Mucosa of rectum (tissue), 2 donors: ENCODE data around the gene CLCF1.
"Not testable (repeated sequence)": the region's sequence is repeated elsewhere in the genome, so short reads cannot be mapped to it uniquely, and the experiment has no call there.

Experiments used
- H3K27ac ChIP-seq, 2 donors: one replicate each; pipeline ENCODE4 v1.7.0; 2013; ENCODE audit warnings: inconsistent platforms in 2 of 2, low read depth in 2 of 2, low read length in 2 of 2
- H3K27me3 ChIP-seq, 2 donors: one replicate each; pipeline ENCODE4 v1.7.0; 2013; ENCODE audit warnings: low read length in 2 of 2; ENCODE audit not compliant: control insufficient read depth in 2 of 2, insufficient read depth in 2 of 2
- H3K36me3 ChIP-seq, 2 donors: one replicate each; pipeline ENCODE4 v1.7.0; 2013; ENCODE audit warnings: low read length in 2 of 2; ENCODE audit not compliant: control insufficient read depth in 2 of 2, insufficient read depth in 2 of 2
- H3K4me1 ChIP-seq, 2 donors: one replicate each; pipeline ENCODE4 v1.7.0; 2013; ENCODE audit warnings: low read length in 2 of 2, mild to moderate bottlenecking in 1 of 2; ENCODE audit not compliant: control insufficient read depth in 2 of 2, insufficient read depth in 2 of 2
- H3K4me3 ChIP-seq, 2 donors: one replicate each; pipeline ENCODE4 v1.7.0; 2013; ENCODE audit warnings: low read length in 2 of 2
- H3K9ac ChIP-seq, 2 donors: one replicate each; pipeline ENCODE4 v1.7.0; 2013; ENCODE audit warnings: low read length in 2 of 2, low read depth in 1 of 2, mild to moderate bottlenecking in 1 of 2
- H3K9me3 ChIP-seq, 2 donors: one replicate each; pipeline ENCODE4 v1.7.0; 2013; ENCODE audit warnings: low read length in 2 of 2; ENCODE audit not compliant: control insufficient read depth in 2 of 2
- donor health status: healthy.
- donor health status: Normal muscosa, but diverticular disease.

CLCF1 gene

GRCh38 chr11:67322049-67322448 is 51.3 kb downstream of the CLCF1 start:
- Histone ChIP-seq H3K9ac (no peak overlapping the region), H3K27me3 (no peaks in the 10 kb centered on the region), H3K4me3 (no peak overlapping the region)

GRCh38 chr11:67321313-67321871 is 52.0 kb downstream of the CLCF1 start:
- Histone ChIP-seq H3K4me3 (no peak overlapping the region), H3K36me3 (peaks cover 0 to 5% of the 10 kb centered on the region in 2 donors), H3K4me1 (peaks cover 4 to 8% of the 10 kb centered on the region in 2 donors)

More at GRCh38 chr11:67322049-67322448, 51.3 kb downstream of the CLCF1 start:
- Histone ChIP-seq H3K27ac (no peak overlapping the region), H3K9me3 (no peaks in the 10 kb centered on the region), H3K36me3 (peaks cover 0 to 5% of the 10 kb centered on the region in 2 donors), H3K4me1 (peaks cover 4 to 8% of the 10 kb centered on the region in 2 donors)

GRCh38 chr11:67320691-67321090 is 52.7 kb downstream of the CLCF1 start:
- Histone ChIP-seq H3K4me3 (no peak overlapping the region), H3K27ac (no peak overlapping the region), H3K36me3 (peaks cover 0 to 5% of the 10 kb centered on the region in 2 donors), H3K9me3 (no peaks in the 10 kb centered on the region), H3K4me1 (peaks cover 4 to 8% of the 10 kb centered on the region in 2 donors), H3K9ac (no peak overlapping the region), H3K27me3 (no peaks in the 10 kb centered on the region)

More at GRCh38 chr11:67321313-67321871, 52.0 kb downstream of the CLCF1 start:
- Histone ChIP-seq H3K27me3 (no peaks in the 10 kb centered on the region), H3K9ac (peak overlapping the region in 1 of 2 donors; percentile 10), H3K9me3 (no peaks in the 10 kb centered on the region), H3K27ac (no peak overlapping the region)

- H3K9me3 ChIP-seq: no peaks in the 10 kb centered on the region
- H3K4me3 ChIP-seq: no peak overlapping the region
- H3K27ac ChIP-seq: no peak overlapping the region
- H3K36me3 ChIP-seq: peaks cover 0 to 5% of the 10 kb centered on the region in 2 donors
- H3K9ac ChIP-seq: no peak overlapping the region
- peaks cover 4 to 8% of the 10 kb centered on the region in 2 donors for H3K4me1 ChIP-seq
- no peaks in the 10 kb centered on the region for H3K27me3 ChIP-seq
Measured at GRCh38 chr11:67320011-67320410, 53.4 kb downstream of the CLCF1 start.

- H3K27me3 ChIP-seq, H3K36me3 ChIP-seq, H3K9ac ChIP-seq, H3K9me3 ChIP-seq, H3K27ac ChIP-seq, H3K4me1 ChIP-seq: not testable (repeated sequence)
- H3K4me3 ChIP-seq: peak overlapping the region in 1 of 2 donors; percentile 88
Measured at GRCh38 chr11:67318876-67319275, 54.5 kb downstream of the CLCF1 start.

GRCh38 chr11:67317888-67318555 is 55.4 kb downstream of the CLCF1 start:
- Histone ChIP-seq H3K4me1 (peaks cover 14 to 15% of the 10 kb centered on the region in 2 donors), H3K4me3 (peak overlapping the region; percentile 88), H3K9ac (peak overlapping the region; percentile 84 to 92), H3K27ac (peak overlapping the region; percentile 98), H3K36me3 (peaks cover 0 to 5% of the 10 kb centered on the region in 2 donors), H3K9me3 (no peaks in the 10 kb centered on the region), H3K27me3 (no peaks in the 10 kb centered on the region)

GRCh38 chr11:67317205-67317887 is 56.1 kb downstream of the CLCF1 start:
- Histone ChIP-seq H3K36me3 (peaks cover 0 to 4% of the 10 kb centered on the region in 2 donors), H3K4me1 (peaks cover 20 to 22% of the 10 kb centered on the region in 2 donors), H3K27ac (peak overlapping the region; percentile 98), H3K9ac (peak overlapping the region; percentile 84 to 92), H3K27me3 (no peaks in the 10 kb centered on the region), H3K9me3 (no peaks in the 10 kb centered on the region), H3K4me3 (peak overlapping the region; percentile 88)

- Histone ChIP-seq H3K9ac (peak overlapping the region; percentile 84 to 92), H3K9me3 (no peaks in the 10 kb centered on the region), H3K36me3 (no peaks in the 10 kb centered on the region), H3K4me3 (peak overlapping the region; percentile 88), H3K27me3 (no peaks in the 10 kb centered on the region), H3K27ac (peak overlapping the region; percentile 98), H3K4me1 (peaks cover 22 to 27% of the 10 kb centered on the region in 2 donors)
Measured at GRCh38 chr11:67316882-67317204, 56.6 kb downstream of the CLCF1 start.

- no peak overlapping the region for H3K27ac ChIP-seq
- H3K4me1 ChIP-seq: peaks cover 24 to 35% of the 10 kb centered on the region in 2 donors
- H3K9ac ChIP-seq: no peak overlapping the region
- H3K36me3 ChIP-seq: peaks cover 0 to 4% of the 10 kb centered on the region in 2 donors
- H3K4me3 ChIP-seq: no peak overlapping the region
- H3K27me3 ChIP-seq: no peaks in the 10 kb centered on the region
- no peaks in the 10 kb centered on the region for H3K9me3 ChIP-seq
Measured at GRCh38 chr11:67315325-67315909, 58.0 kb downstream of the CLCF1 start.

GRCh38 chr11:67314218-67314617 is 59.2 kb downstream of the CLCF1 start:
- H3K4me1 ChIP-seq: peaks cover 24 to 35% of the 10 kb centered on the region in 2 donors
- H3K9ac ChIP-seq: peak overlapping the region in 1 of 2 donors; percentile 9
- no peak overlapping the region for H3K4me3 ChIP-seq
- peaks cover 10 to 11% of the 10 kb centered on the region in 2 donors for H3K36me3 ChIP-seq
- no peak overlapping the region for H3K27ac ChIP-seq
- no peaks in the 10 kb centered on the region for H3K27me3 ChIP-seq
- no peaks in the 10 kb centered on the region for H3K9me3 ChIP-seq
